ENCODE results near the gene OR4D5. TPM values are rescaled to one million over a fixed set of nuclear protein-coding genes. Genes with fewer than 3 reads are reported as not detected.

Gene OR4D5
- polyA plus RNA-seq, 1 of the 3 experiments (the other 2 are of a cell fraction), result not detected

DNA sequence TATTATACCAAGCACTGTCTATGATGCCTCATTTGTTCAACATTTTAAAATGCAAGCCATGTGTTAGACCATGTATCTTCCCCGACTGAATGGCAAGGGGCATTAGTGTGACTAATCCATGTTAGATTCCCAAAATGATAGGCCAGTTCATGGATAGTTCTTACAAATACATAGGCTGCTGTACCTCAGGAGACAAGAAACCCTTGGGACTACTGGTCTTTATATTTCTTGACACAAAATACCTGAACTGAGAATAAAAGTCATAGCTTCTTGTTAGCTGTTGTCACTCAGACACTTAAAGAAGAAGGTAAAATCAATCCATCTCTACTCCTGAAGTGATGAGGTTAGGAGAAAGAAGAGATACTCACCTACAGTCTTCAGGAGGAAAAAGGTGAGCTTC lies 37.5 kb upstream of the OR4D5 start, which contains the start of gene OR8D4:
Gene OR8D4, plus strand, starts transcription at position 301 of the 400 bp plus-strand sequence. CDS start 4,265 bp downstream, outside the sequence.
- 4% methylated on average over 1 of the region's 1 CpG for WGBS (ENCODE audit: low lambda C conversion rate)
- Histone ChIP-seq H3F3A (replicated peaks; ENCODE audit: insufficient read depth) (no peaks in the 10 kb centered on the region), H2AFZ (ENCODE audit: low read depth) (no peak within 1 kb of the TSS), H4K20me1 (ENCODE audit: insufficient read depth) (no peaks in the 10 kb centered on the region), H3K27ac (ENCODE audit: low read depth in 2 of 2, low read length in 1 of 2) (no peak within 1 kb of the TSS), H3K4me3 (ENCODE audit: low read depth in 2 of 2, low read length in 1 of 2) (no peak within 1 kb of the TSS), H3K79me2 (ENCODE audit: insufficient read depth) (no peaks in the 10 kb centered on the region), H3K27me3 (ENCODE audit: insufficient read depth) (no peaks in the 10 kb centered on the region), H3K4me2 (no peak within 1 kb of the TSS), H3K4me1 (ENCODE audit: control insufficient read depth in 1 of 2, insufficient read depth in 2 of 2, low read depth in 1 of 2, low read length in 1 of 2) (no peaks in the 10 kb centered on the region), H3K9ac (no peak within 1 kb of the TSS), H3K9me3 (no peaks in the 10 kb centered on the region), H3K9me2 (no peaks in the 10 kb centered on the region), H3K36me3 (replicated peaks in 1 of 2; ENCODE audit: control insufficient read depth in 1 of 2, insufficient read depth in 2 of 2, low read length in 1 of 2) (no peaks in the 10 kb centered on the region)
- TF ChIP-seq EZH2phosphoT487 (IDR thresholded peaks at IDR 0.05; ENCODE audit: borderline replicate concordance, low read depth) (no peak), RFX5 (IDR thresholded peaks at IDR 0.05; ENCODE audit: low read length) (no peak), GABPA (IDR thresholded peaks at IDR 0.05; ENCODE audit: low read depth) (no peak), MEF2A (IDR thresholded peaks at IDR 0.05; ENCODE audit: borderline replicate concordance, low read depth) (no peak), YY1 (IDR thresholded peaks at IDR 0.05; ENCODE audit: low read depth) (no peak), FOXM1 (IDR thresholded peaks at IDR 0.05; ENCODE audit: low read depth) (no peak), EP300 (IDR thresholded peaks at IDR 0.05; ENCODE audit: borderline replicate concordance in 1 of 2, low read depth in 1 of 2, low read length in 1 of 2) (no peak), FOXJ3 (CRISPR knock-in tag; IDR thresholded peaks at IDR 0.05) (no peak), RAD21 (IDR thresholded peaks at IDR 0.05; ENCODE audit: low read length) (no peak)
- TF ChIP-seq, protein P1, sequence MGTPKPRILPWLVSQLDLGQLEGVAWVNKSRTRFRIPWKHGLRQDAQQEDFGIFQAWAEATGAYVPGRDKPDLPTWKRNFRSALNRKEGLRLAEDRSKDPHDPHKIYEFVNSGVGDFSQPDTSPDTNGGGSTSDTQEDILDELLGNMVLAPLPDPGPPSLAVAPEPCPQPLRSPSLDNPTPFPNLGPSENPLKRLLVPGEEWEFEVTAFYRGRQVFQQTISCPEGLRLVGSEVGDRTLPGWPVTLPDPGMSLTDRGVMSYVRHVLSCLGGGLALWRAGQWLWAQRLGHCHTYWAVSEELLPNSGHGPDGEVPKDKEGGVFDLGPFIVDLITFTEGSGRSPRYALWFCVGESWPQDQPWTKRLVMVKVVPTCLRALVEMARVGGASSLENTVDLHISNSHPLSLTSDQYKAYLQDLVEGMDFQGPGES (IDR thresholded peaks at IDR 0.05; ENCODE audit: low read depth, low read length), result no peak
- TF ChIP-seq, protein P2, sequence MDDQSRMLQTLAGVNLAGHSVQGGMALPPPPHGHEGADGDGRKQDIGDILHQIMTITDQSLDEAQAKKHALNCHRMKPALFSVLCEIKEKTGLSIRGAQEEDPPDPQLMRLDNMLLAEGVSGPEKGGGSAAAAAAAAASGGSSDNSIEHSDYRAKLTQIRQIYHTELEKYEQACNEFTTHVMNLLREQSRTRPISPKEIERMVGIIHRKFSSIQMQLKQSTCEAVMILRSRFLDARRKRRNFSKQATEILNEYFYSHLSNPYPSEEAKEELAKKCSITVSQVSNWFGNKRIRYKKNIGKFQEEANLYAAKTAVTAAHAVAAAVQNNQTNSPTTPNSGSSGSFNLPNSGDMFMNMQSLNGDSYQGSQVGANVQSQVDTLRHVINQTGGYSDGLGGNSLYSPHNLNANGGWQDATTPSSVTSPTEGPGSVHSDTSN (IDR thresholded peaks at IDR 0.05), result no peak
- TF ChIP-seq, protein P3, sequence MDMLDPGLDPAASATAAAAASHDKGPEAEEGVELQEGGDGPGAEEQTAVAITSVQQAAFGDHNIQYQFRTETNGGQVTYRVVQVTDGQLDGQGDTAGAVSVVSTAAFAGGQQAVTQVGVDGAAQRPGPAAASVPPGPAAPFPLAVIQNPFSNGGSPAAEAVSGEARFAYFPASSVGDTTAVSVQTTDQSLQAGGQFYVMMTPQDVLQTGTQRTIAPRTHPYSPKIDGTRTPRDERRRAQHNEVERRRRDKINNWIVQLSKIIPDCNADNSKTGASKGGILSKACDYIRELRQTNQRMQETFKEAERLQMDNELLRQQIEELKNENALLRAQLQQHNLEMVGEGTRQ (IDR thresholded peaks at IDR 0.05; ENCODE audit: borderline replicate concordance, low read depth, low read length), result no peak
- ChIA-PET CTCF (no interaction called here), POLR2A (no interaction called here)
- no peak for DNase-seq

DNA sequence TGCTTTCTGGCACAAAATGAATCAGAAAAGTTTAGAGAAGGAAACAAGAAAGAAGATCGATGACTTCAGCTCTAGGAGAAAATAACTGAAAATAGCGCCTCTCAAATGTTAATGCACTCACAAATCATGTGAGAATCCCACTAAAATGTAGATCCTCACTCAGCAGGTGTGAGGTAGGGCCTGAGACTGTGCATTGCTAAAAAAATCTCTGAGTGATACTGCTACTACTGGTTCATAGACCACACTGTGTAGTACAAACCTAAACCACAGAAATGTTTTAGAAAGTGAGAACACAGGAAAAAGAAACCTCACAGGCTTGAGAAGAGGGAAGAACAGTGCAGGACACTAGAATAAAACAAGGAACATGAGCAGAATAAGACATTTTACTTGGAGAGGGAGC lies 35.5 kb upstream of the OR4D5 start:
- WGBS (ENCODE audit: low lambda C conversion rate), result 23% methylated on average over 2 of the region's 2 CpGs
- CTCF ChIA-PET, result no interaction called here
- no peaks in the 10 kb centered on the region for H3K27me3 ChIP-seq (ENCODE audit: insufficient read depth)

More for the DNA sequence above, 35.5 kb upstream of the OR4D5 start:
- POLR2A ChIA-PET, result no interaction called here
- TF ChIP-seq RXRA (IDR thresholded peaks at IDR 0.05; ENCODE audit: borderline replicate concordance, low read depth) (no peak), TAF1 (IDR thresholded peaks at IDR 0.05; ENCODE audit: borderline replicate concordance, low read depth, low read length) (no peak), RFX5 (IDR thresholded peaks at IDR 0.05; ENCODE audit: low read length) (no peak), YY1 (IDR thresholded peaks at IDR 0.05; ENCODE audit: low read depth) (no peak), GATA2 (CRISPR knock-in tag; IDR thresholded peaks at IDR 0.05) (no peak), EP300 (IDR thresholded peaks at IDR 0.05; ENCODE audit: borderline replicate concordance in 1 of 2, low read depth in 1 of 2, low read length in 1 of 2) (no peak), NRF1 (IDR thresholded peaks at IDR 0.05; ENCODE audit: low read depth, low read length) (no peak), RCOR1 (IDR thresholded peaks at IDR 0.05; ENCODE audit: low read length) (no peak), MEF2A (IDR thresholded peaks at IDR 0.05; ENCODE audit: borderline replicate concordance, low read depth) (no peak)
- TF ChIP-seq, protein P4, sequence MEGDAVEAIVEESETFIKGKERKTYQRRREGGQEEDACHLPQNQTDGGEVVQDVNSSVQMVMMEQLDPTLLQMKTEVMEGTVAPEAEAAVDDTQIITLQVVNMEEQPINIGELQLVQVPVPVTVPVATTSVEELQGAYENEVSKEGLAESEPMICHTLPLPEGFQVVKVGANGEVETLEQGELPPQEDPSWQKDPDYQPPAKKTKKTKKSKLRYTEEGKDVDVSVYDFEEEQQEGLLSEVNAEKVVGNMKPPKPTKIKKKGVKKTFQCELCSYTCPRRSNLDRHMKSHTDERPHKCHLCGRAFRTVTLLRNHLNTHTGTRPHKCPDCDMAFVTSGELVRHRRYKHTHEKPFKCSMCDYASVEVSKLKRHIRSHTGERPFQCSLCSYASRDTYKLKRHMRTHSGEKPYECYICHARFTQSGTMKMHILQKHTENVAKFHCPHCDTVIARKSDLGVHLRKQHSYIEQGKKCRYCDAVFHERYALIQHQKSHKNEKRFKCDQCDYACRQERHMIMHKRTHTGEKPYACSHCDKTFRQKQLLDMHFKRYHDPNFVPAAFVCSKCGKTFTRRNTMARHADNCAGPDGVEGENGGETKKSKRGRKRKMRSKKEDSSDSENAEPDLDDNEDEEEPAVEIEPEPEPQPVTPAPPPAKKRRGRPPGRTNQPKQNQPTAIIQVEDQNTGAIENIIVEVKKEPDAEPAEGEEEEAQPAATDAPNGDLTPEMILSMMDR (IDR thresholded peaks at IDR 0.05), result no peak
- Histone ChIP-seq H2AFZ (ENCODE audit: low read depth) (no peak overlapping the region), H3K9me3 (no peaks in the 10 kb centered on the region), H3K27ac (ENCODE audit: low read depth in 2 of 2, low read length in 1 of 2) (no peak overlapping the region), H3K4me2 (no peak overlapping the region), H3K79me2 (ENCODE audit: insufficient read depth) (no peaks in the 10 kb centered on the region), H3K36me3 (replicated peaks in 1 of 2; ENCODE audit: control insufficient read depth in 1 of 2, insufficient read depth in 2 of 2, low read length in 1 of 2) (no peaks in the 10 kb centered on the region), H3K9ac (no peak overlapping the region), H3K9me2 (no peaks in the 10 kb centered on the region), H4K20me1 (ENCODE audit: insufficient read depth) (no peaks in the 10 kb centered on the region), H3K4me1 (ENCODE audit: control insufficient read depth in 1 of 2, insufficient read depth in 2 of 2, low read depth in 1 of 2, low read length in 1 of 2) (no peaks in the 10 kb centered on the region), H3F3A (replicated peaks; ENCODE audit: insufficient read depth) (no peaks in the 10 kb centered on the region), H3K4me3 (ENCODE audit: low read depth in 2 of 2, low read length in 1 of 2) (no peak overlapping the region)
- DNase-seq, result no peak

Data from SK-N-SH (cell line).